ENCODE measurements around the gene COL4A3.

- TF ChIP-seq CTCF (IDR thresholded peaks at IDR 0.05; ENCODE audit: low read length) (no peak), EZH2 (IDR thresholded peaks at IDR 0.05; ENCODE audit: borderline replicate concordance, low read length) (no peak)
These were observed 76.6 kb downstream of the COL4A3 start for GRCh38 chr2:227241005-227241404.

All from OCI-LY1 (cell line).